HepG2 (cell line): ENCODE results near the gene RBCK1. TPM values are rescaled to one million over a fixed set of nuclear protein-coding genes. Genes with fewer than 3 reads are reported as not detected.

Experiments used
- ADNP ChIP-seq: sonication (generic); formaldehyde crosslinking; IDR thresholded peaks from 2 replicates; pipeline ENCODE4 v1.4.0; 2020; ENCODE audit warnings: missing genetic modification reagents
- EP300 ChIP-seq, 3 experiments: sonication (generic) in 1 of 3; formaldehyde crosslinking in 1 of 3; IDR thresholded peaks; 2 replicates each; pipeline versions ENCODE4 v1.5.1 to v1.6.1; 2011 to 2020; ENCODE audit warnings: low read depth in 2 of 3, low read length in 2 of 3, borderline replicate concordance in 1 of 3, improper control_type of control experiment in 1 of 3, mild to moderate bottlenecking in 1 of 3, missing genetic modification reagents in 1 of 3, moderate library complexity in 1 of 3
- ESRRA ChIP-seq: sonication (generic); formaldehyde crosslinking; IDR thresholded peaks from 2 replicates; pipeline ENCODE4 v1.5.1; 2020; ENCODE audit warnings: mild to moderate bottlenecking, low read depth, missing genetic modification reagents
- ETV6 ChIP-seq: sonication (generic); formaldehyde crosslinking; conservative IDR thresholded peaks from 2 replicates; pipeline ENCODE4 v1.4.0; 2020; ENCODE audit warnings: missing genetic modification reagents
- FOXP1 ChIP-seq, 2 experiments: fragments of 450-650 bp in 1 of 2; IDR thresholded peaks; 2 replicates each; pipeline ENCODE4 v1.6.1; 2017 to 2018; ENCODE audit warnings: antibody characterized with exemption in 1 of 2
- IRX3 ChIP-seq: sonication (generic); formaldehyde crosslinking; IDR thresholded peaks from 2 replicates; pipeline ENCODE4 v1.8.1; 2023; ENCODE audit warnings: mild to moderate bottlenecking, low read depth, missing genetic modification reagents, borderline replicate concordance
- MIER3 ChIP-seq: IDR thresholded peaks from 2 replicates; pipeline ENCODE4 v1.6.1; 2016; ENCODE audit warnings: missing compliant biosample characterization, borderline replicate concordance
- NCOA2 ChIP-seq: sonication (generic); formaldehyde crosslinking; IDR thresholded peaks from 2 replicates; pipeline ENCODE4 v1.8.0; 2022; ENCODE audit warnings: inconsistent platforms
- NONO ChIP-seq, 2 experiments: fragments of 450-650 bp in 1 of 2; sonication (generic) in 1 of 2; formaldehyde crosslinking in 1 of 2; IDR thresholded peaks in 1 of 2; conservative IDR thresholded peaks in 1 of 2; 2 replicates each; pipeline versions ENCODE4 v1.6.1 to v1.8.0; 2017 to 2022; ENCODE audit warnings: mild to moderate bottlenecking in 1 of 2, missing genetic modification reagents in 1 of 2, moderate library complexity in 1 of 2
- ONECUT2 ChIP-seq: sonication (generic); formaldehyde crosslinking; IDR thresholded peaks from 2 replicates; pipeline ENCODE4 v1.4.0; 2020; ENCODE audit warnings: missing genetic modification reagents
- PCBP1 ChIP-seq: fragments of 200-400 bp; formaldehyde crosslinking; IDR thresholded peaks from 2 replicates; pipeline ENCODE4 v1.6.1; 2017; ENCODE audit warnings: mild to moderate bottlenecking, low read depth, low read length, borderline replicate concordance
- RARG ChIP-seq: sonication (generic); formaldehyde crosslinking; IDR thresholded peaks from 2 replicates; pipeline ENCODE4 v1.4.0; 2020; ENCODE audit warnings: low read depth, mild to moderate bottlenecking, missing genetic modification reagents
- RFXAP ChIP-seq: sonication (generic); formaldehyde crosslinking; IDR thresholded peaks from 2 replicates; pipeline ENCODE4 v1.4.0; 2020; ENCODE audit warnings: missing genetic modification reagents, borderline replicate concordance
- SMAD1 ChIP-seq: sonication (generic); formaldehyde crosslinking; IDR thresholded peaks from 2 replicates; pipeline ENCODE4 v1.4.0; 2020; ENCODE audit warnings: missing genetic modification reagents, low read depth, mild to moderate bottlenecking, borderline replicate concordance
- SP5 ChIP-seq: IDR thresholded peaks from 2 replicates; pipeline ENCODE4 v1.6.1; 2016; ENCODE audit warnings: low read depth, borderline replicate concordance
- TBX3 ChIP-seq: fragments of 450-650 bp; IDR thresholded peaks from 2 replicates; pipeline ENCODE4 v1.6.1; 2017; ENCODE audit warnings: antibody characterized with exemption, mild to moderate bottlenecking, inconsistent platforms, borderline replicate concordance
- ZFP62 ChIP-seq: sonication (generic); formaldehyde crosslinking; IDR thresholded peaks from 2 replicates; pipeline ENCODE4 v1.4.0; 2020; ENCODE audit warnings: missing genetic modification reagents
- ZNF460 ChIP-seq: sonication (generic); formaldehyde crosslinking; IDR thresholded peaks from 2 replicates; pipeline ENCODE4 v1.5.1; 2020; ENCODE audit warnings: missing genetic modification reagents, mild to moderate bottlenecking, borderline replicate concordance
- ZNF619 ChIP-seq: sonication (generic); formaldehyde crosslinking; IDR thresholded peaks from 2 replicates; pipeline ENCODE4 v1.4.0; 2020; ENCODE audit warnings: mild to moderate bottlenecking, missing genetic modification reagents
- polyA plus RNA-seq, 8 experiments: library from polyadenylated mRNA; depleted of rRNA in 3 of 8; stranded (reverse) in 7 of 8; unstranded in 1 of 8; fragments of >200 nt; fragmentation: Illumina TruSeq in 4 of 8; extraction: Trizol in 4 of 8; gene quantifications; 2 replicates each; pipeline versions ENCODE4 v1.2.1 to v1.2.3, GENCODE V29; 2011 to 2016; ENCODE audit warnings: low read depth in 4 of 8, missing spikeins in 1 of 8, mixed read lengths in 1 of 8; ENCODE audit not compliant: insufficient read depth in 1 of 8
- total RNA-seq, 5 experiments: library from RNA; depleted of rRNA; stranded (reverse); fragments of >200 nt; fragmentation: Illumina TruSeq; extraction: Trizol; gene quantifications; 2 replicates each; pipeline ENCODE4 v1.2.3, GENCODE V29; 2016; ENCODE audit warnings: low read depth in 1 of 5
- TF ChIP-seq, protein P1 (sequence below): sonication (generic); formaldehyde crosslinking; IDR thresholded peaks from 2 replicates; pipeline ENCODE4 v1.8.0; 2022; ENCODE audit warnings: missing genetic modification reagents, low read depth, mild to moderate bottlenecking, borderline replicate concordance
- TF ChIP-seq, protein P2 (sequence below): sonication (generic); formaldehyde crosslinking; IDR thresholded peaks from 2 replicates; pipeline ENCODE4 v1.5.0; 2020; ENCODE audit warnings: missing genetic modification reagents
- TF ChIP-seq, protein P3 (sequence below): sonication (generic); formaldehyde crosslinking; IDR thresholded peaks from 2 replicates; pipeline ENCODE4 v1.4.0; 2020; ENCODE audit warnings: missing genetic modification reagents
- TF ChIP-seq, protein P4 (sequence below): IDR thresholded peaks from 2 replicates; pipeline ENCODE4 v1.6.1; 2016; ENCODE audit warnings: mild to moderate bottlenecking, missing biosample characterization, missing genetic modification reagents
- TF ChIP-seq, protein P5 (sequence below): sonication (generic); formaldehyde crosslinking; conservative IDR thresholded peaks from 2 replicates; pipeline ENCODE4 v1.5.0; 2020; ENCODE audit warnings: missing genetic modification reagents
- TF ChIP-seq, protein P6 (sequence below): IDR thresholded peaks from 2 replicates; pipeline ENCODE4 v1.6.1; 2016; ENCODE audit warnings: low read depth, borderline replicate concordance

Gene RBCK1
- total and polyA plus RNA-seq, 2 of the 13 experiments (the other 11 are each of a cell fraction or from before 2014, with no cell fraction given) = 149 to 215 TPM

DNA sequence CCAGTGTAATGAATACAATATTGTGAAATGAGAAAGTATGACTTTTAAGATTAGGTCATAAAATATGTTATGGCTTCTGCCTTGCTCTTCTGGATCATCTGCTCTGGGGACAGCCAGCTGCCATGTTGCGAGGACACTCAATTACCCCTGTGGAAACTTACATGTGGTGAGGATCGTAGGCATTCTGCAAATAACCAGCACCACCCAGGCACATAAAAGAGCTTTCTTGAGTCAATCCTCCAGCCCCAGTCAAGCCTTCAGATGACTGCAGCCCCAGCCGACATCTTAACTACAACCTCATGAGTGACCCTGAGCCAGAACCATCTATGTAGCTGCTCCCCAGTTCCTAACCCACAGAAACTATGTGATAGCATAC, 4.5 kb upstream of the RBCK1 start (continued):
- TF ChIP-seq FOXP1 (IDR thresholded peaks at IDR 0.05) = no peak
- TF ChIP-seq FOXP1 (CRISPR knock-in tag; IDR thresholded peaks at IDR 0.05) = no peak
- no peak for TF ChIP-seq ONECUT2 (CRISPR knock-in tag)
- TF ChIP-seq, protein P1, sequence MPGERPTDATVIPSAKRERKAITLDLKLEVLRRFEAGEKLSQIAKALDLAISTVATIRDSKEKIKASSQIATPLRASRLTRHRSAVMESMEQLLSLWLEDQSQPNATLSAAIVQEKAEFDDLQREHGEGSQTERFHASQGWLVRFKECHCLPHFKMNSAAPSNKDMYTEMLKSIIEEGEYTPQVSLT = no peak
- peak; percentile 14; the same call in 1 of the 2 replicates for TF ChIP-seq ZFP62 (CRISPR knock-in tag)
- TF ChIP-seq SP5 (CRISPR knock-in tag) = no peak
- no peak; the same call in 1 of the 2 replicates for TF ChIP-seq ESRRA (CRISPR knock-in tag)
- no peak for TF ChIP-seq ZNF460
- no peak for TF ChIP-seq IRX3 (CRISPR knock-in tag)
- no peak for TF ChIP-seq MIER3 (CRISPR knock-in tag)
- no peak; the same call in 1 of the 2 replicates for TF ChIP-seq ZNF619
- no peak for TF ChIP-seq TBX3
- TF ChIP-seq SMAD1 (CRISPR knock-in tag) = no peak
- TF ChIP-seq ADNP (CRISPR knock-in tag) = no peak
- TF ChIP-seq, protein P2, sequence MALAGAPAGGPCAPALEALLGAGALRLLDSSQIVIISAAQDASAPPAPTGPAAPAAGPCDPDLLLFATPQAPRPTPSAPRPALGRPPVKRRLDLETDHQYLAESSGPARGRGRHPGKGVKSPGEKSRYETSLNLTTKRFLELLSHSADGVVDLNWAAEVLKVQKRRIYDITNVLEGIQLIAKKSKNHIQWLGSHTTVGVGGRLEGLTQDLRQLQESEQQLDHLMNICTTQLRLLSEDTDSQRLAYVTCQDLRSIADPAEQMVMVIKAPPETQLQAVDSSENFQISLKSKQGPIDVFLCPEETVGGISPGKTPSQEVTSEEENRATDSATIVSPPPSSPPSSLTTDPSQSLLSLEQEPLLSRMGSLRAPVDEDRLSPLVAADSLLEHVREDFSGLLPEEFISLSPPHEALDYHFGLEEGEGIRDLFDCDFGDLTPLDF (CRISPR knock-in tag) = no peak
- no peak for TF ChIP-seq ETV6 (CRISPR knock-in tag)
- TF ChIP-seq NCOA2 (CRISPR knock-in tag) = no peak
- no peak for TF ChIP-seq PCBP1
- no peak for TF ChIP-seq RARG (CRISPR knock-in tag)
- TF ChIP-seq EP300 (IDR thresholded peaks at IDR 0.05; ENCODE audit: low read depth in 2 of 2, low read length in 2 of 2) = no peak
- TF ChIP-seq EP300 (CRISPR knock-in tag; IDR thresholded peaks at IDR 0.05; ENCODE audit: borderline replicate concordance) = no peak
- TF ChIP-seq, protein P3, sequence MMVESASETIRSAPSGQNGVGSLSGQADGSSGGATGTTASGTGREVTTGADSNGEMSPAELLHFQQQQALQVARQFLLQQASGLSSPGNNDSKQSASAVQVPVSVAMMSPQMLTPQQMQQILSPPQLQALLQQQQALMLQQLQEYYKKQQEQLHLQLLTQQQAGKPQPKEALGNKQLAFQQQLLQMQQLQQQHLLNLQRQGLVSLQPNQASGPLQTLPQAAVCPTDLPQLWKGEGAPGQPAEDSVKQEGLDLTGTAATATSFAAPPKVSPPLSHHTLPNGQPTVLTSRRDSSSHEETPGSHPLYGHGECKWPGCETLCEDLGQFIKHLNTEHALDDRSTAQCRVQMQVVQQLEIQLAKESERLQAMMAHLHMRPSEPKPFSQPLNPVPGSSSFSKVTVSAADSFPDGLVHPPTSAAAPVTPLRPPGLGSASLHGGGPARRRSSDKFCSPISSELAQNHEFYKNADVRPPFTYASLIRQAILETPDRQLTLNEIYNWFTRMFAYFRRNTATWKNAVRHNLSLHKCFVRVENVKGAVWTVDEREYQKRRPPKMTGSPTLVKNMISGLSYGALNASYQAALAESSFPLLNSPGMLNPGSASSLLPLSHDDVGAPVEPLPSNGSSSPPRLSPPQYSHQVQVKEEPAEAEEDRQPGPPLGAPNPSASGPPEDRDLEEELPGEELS (CRISPR knock-in tag) = no peak
- TF ChIP-seq, protein P4, sequence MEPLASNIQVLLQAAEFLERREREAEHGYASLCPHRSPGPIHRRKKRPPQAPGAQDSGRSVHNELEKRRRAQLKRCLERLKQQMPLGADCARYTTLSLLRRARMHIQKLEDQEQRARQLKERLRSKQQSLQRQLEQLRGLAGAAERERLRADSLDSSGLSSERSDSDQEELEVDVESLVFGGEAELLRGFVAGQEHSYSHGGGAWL (CRISPR knock-in tag) = no peak
- no peak for TF ChIP-seq NONO (IDR thresholded peaks at IDR 0.05)
- TF ChIP-seq NONO (CRISPR knock-in tag; conservative IDR thresholded peaks at IDR 0.05) = no peak
- TF ChIP-seq, protein P5, sequence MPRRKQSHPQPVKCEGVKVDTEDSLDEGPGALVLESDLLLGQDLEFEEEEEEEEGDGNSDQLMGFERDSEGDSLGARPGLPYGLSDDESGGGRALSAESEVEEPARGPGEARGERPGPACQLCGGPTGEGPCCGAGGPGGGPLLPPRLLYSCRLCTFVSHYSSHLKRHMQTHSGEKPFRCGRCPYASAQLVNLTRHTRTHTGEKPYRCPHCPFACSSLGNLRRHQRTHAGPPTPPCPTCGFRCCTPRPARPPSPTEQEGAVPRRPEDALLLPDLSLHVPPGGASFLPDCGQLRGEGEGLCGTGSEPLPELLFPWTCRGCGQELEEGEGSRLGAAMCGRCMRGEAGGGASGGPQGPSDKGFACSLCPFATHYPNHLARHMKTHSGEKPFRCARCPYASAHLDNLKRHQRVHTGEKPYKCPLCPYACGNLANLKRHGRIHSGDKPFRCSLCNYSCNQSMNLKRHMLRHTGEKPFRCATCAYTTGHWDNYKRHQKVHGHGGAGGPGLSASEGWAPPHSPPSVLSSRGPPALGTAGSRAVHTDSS (CRISPR knock-in tag) = no peak
- TF ChIP-seq RFXAP (CRISPR knock-in tag) = no peak
- TF ChIP-seq, protein P6, sequence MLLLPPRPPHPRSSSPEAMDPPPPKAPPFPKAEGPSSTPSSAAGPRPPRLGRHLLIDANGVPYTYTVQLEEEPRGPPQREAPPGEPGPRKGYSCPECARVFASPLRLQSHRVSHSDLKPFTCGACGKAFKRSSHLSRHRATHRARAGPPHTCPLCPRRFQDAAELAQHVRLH (CRISPR knock-in tag) = no peak
